Cerebellar nuclear complex (tissue), 1 donor: ENCODE results near the gene FAM200B.
"Not testable (repeated sequence)": the region's sequence is repeated elsewhere in the genome, so short reads cannot be mapped to it uniquely, and the experiment has no call there.

ENCODE experiments used
- DNase-seq, 2 experiments: peaks; one replicate each; lab custom pipeline; 2025; lab: John Stamatoyannopoulos, UW

Gene FAM200B

DNA sequence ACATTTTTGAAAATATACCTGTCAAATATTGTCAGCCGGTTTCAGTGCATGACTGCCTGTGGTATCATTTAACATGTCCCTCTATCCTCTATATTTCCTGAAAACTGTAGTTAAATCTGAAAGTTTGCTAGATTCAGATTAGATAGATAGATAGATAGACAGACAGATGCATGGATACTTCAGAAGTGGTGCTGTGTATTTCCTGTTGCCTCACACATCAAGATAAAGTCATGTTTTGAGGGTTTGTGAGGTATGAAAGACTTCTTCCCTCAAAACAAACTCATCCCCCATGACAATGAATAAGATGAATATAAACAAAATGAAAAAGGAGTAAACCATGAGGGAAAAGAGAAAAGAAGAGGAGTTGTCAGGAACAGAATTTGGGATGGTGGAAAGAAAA, 15.2 kb downstream of the FAM200B start:
- no peak for DNase-seq

DNA sequence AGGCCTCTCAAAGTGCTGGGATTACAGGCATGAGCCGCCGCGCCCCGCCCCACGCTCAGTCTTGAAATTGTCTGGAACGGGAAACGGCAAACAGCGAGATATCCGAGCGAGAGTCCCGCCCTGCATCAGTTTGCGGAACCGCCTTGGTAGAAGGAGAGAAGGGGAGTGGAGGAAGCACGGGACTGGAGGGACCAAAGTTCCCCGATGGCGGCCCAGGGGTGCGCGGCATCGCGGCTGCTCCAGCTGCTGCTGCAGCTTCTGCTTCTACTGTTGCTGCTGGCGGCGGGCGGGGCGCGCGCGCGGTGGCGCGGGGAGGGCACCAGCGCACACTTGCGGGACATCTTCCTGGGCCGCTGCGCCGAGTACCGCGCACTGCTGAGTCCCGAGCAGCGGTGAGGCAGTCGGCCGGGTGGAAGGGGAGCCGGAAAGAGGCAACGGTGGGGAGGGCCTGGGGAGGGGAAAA, 21.3 kb downstream of the FAM200B start, which contains the start of gene BST1:
Gene BST1, plus strand, starts transcription at position 125 of the 463 bp plus-strand sequence. Its CDS starts 80 bp downstream, at position 205.
- no peak for DNase-seq

DNA sequence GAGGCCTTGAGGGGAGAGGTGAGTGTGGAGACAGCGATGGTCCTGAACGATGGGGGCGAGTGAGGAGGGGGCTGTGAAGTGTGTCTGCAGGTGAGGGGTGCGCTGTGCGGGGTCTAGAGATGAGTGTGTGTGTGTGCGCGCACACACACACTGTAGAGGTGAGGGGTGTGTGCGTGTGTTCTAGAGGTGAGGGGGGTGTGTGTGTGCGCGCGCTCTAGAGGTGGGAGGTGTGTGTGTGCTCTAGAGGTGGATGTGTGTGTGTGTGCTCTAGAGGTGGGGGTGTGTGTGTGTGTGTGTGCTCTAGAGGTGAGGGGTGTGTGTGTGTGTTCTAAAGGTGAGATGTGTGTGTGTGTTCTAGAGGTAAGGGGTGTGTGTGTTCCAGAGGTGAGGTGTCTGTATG, 21.8 kb downstream of the FAM200B start:
- DNase-seq, result no peak

DNA sequence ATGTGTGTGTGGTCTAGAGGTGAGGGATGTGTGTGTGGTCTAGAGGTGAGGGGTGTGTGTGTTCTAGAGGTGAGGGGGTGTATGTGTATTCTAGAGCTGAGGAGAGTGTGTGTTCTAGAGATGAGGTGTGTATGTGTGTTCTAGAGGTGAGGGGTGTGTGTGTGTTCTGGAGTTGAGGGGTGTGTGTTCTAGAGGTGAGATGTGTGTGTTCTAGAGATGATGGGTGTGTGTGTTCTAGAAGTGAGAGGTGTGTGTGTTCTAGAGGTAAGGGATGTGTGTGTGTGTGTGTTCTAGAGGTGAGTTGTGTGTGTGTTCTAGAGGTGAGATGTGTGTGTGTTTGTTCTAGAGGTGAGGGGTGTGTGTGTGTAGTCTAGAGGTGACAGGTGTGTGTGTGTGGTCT, 22.5 kb downstream of the FAM200B start:
- DNase-seq, result no peak

DNA sequence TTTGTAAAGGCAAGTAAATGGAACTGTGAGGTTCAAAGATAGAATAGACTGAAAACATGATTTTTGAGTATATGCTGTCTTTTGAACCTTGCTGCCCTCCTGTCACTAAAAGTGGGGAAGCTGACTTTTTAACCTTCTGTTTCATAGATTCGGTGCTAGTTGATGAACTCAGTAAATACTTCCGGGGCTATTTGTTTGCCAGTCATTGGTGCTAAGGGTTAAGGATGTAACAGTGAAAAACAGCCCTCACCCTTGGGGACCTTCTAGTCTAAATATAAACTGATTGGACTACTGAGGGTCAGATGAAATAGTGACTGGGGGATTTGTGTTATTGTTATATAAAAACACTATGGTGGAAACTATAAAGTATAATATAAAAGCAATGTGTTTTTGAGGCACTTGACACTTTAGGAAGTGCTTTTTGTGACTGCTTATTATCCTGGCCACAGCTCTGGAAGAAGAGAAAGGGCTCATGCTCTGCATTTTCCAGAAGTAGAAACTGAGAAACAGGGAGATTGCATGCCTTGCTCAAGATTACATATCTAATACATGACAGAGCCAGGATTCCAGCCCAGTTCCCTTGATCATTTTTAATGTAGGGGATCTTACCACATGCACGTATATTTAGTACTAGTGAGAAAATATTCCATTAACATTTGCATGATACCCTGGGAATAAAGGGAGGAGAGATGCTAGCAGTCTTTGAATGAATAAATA, 25.2 kb downstream of the FAM200B start:
- DNase-seq, result no peak

DNA sequence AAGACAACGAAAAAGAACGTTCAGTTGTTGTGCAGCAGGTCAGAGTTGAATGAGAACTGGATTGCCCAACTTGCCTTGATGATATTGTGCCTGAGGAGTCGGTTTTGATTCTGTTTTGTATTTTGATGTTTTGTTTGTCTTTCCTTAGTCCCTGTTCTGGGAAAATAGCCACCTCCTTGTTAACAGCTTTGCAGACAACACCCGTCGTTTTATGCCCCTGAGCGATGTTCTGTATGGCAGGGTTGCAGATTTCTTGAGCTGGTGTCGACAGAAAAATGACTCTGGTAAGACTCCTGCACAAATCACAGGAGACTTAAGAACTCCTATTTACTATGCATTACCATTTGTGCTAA, 25.7 kb downstream of the FAM200B start:
- DNase-seq, result no peak

DNA sequence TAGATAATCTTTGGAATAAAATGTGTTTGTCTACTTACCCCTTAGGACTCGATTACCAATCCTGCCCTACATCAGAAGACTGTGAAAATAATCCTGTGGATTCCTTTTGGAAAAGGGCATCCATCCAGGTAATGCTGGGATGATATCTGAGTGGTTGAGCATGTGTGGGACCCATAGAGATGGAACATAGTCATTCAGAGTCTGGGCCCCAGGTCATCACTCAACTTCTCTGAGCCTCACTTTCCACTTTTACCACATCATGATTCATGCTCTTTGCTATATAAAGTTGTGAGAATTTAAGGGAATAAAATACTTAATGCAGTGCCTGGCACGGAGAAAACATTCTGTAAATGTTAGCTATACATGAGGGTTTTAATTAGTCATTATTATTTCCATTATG, 30.1 kb downstream of the FAM200B start:
- no peak for DNase-seq

DNA sequence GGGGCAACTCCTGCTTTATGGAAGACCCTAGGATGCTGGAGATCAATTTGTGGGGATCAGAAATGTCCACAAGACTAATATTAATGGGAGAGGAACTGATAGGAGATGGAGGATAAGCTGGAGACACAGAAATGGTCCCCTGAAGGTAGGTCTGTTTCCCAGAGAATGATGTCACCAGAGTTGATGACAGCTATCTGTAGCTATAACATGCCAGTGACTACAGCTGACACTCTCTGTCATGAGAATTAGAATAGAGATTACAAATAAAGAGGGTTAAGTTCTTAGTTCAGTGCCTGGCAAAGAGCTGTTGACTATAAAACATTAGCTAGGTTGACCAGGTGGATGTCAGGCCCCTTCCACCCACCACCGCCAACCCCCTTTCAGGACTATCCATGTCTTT, 30.6 kb downstream of the FAM200B start:
- DNase-seq, result no peak

DNA sequence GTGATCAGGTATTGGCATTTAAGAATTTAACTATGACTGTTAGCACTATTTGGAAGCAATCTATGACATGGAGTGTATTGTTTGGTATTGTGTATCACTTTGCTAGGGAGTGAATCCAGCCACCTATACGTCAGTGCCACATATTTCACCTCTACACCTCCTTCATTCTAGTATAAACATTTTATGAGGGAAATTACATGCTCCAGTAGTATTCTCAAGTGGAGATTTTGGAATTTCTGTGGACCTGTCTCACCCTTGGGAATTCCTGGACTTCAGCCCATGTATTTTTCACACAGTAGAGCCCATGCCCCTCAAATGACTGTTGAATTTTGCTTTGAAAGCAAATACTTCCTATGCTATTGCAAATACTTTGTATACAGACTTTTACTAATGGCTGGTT, 32.5 kb downstream of the FAM200B start:
- DNase-seq, result no peak

DNA sequence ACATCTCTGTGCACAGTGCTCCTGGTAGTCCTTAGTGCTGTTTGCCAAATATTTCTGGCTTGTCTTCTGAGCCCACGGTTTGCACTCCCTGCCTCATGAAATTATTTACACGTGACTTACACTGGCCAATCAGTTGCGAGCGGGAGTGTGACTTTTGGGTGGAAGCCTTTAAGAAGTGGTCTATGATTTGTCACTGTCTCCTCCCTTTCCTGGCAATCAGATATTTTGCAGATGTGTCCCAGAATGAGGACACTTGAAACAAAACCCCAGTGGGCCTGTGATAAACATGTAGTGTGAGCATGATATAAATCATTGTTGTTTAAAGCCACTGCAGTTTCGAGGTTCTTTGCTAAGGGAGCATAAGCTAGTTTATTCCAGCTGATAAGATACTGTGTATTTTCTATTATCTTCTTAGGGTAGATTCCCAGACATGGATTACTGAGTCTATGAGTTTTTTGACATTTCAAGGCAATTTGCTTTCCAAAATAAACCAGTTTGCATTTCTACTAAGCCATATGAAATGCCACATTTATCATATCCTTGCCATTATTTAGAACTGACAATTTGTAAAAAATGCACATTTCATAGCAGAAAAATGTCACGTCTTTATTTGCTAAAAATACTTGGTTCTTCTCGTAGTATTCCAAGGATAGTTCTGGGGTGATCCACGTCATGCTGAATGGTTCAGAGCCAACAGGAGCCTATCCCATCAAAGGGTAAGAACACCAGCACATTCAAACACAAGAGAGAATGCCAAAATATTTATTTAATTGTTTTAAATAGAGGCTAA, 33.2 kb downstream of the FAM200B start:
- no peak for DNase-seq

DNA sequence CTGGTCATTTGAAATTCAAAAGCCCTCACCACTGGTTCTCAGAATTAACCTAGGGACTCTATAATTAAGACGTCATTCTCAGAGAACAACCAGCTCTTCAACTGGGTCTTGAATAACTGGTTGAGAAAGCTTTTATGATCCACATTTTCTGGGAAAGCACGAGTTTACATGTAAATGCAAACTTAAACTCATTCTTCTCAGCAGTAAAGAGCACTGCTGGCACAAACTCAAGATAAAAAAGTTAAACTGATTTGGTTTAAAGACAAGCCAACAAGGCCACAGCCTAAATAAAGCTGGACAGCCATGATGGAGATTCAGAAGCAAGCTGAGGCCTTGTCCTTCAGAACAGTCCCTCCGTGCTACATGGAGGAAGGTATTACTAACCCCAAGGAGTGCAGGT, 34.5 kb downstream of the FAM200B start:
- no peak for DNase-seq

DNA sequence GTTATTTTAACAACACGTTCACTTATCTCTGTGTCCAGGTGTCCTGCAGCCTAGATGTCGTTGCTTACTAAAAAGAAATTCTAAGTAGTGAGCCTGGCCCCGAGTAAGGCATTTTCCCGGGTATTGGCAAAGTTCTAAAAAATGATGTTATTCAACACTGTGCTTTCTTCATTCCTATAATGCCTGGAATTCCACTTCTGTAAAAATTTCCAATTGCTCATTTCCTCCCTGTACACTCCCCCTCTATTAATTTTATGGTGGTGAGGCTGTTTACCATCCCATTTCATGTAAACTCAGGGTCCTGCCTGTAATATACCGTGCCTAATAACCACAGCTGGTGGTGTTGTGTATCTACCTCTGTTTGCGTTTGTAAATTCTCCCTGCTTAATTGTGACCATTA, 35.5 kb downstream of the FAM200B start:
- no peak for DNase-seq

DNA sequence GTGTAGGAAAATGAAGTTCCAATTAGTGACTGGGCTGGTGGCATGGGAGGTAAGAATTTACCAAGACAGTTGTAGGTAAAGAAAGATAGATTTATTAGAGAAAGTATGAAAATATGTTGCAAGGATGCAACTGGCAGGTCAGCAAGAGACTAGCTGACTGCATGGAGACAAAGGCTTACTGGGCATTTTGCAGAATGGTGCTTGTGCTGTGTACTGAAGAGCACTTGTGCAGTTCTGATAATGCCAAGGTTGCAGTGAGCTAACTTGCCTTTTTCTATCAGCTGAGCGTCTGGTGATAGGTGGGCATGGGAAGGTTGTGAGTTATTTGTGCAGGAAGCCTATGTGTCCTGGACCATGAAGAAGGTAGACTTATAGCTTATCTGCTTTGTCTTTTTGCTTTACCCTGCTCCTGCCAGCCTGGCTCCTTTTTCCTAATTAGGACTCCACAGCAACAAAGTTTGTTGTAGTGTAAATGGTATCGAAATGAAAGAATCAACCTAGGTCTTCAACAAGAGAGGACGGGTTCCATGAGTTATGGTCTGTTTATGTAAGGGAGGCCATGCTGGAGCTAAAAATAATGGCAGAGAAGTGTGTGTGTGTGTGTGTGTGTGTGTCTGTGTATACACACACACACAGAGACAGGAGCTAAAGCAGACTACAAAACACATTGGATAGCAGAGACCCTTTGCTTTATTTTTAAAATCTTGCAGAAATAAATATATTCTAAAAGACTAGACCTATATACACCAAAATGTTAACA, 36.2 kb downstream of the FAM200B start:
- DNase-seq, result no peak

DNA sequence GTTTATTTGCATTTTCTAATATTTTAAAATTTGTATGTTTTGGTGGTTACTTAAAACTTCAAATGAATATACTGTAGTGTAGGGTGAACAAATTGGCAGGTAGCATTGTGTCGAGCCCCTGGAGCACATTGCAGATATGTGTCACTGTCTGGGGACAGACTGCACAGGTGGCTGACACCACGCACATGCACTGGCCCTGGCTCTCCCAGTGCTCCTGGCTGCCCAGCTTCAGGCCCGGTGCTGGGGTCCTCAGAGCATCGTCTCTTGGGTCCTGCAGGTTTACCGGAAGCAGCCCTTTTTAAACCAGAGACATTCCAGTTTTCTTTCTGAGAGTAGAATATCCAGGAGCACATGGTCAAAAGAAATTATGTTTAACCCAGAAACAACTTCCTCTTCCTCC, 36.8 kb downstream of the FAM200B start:
- no peak for DNase-seq

DNA sequence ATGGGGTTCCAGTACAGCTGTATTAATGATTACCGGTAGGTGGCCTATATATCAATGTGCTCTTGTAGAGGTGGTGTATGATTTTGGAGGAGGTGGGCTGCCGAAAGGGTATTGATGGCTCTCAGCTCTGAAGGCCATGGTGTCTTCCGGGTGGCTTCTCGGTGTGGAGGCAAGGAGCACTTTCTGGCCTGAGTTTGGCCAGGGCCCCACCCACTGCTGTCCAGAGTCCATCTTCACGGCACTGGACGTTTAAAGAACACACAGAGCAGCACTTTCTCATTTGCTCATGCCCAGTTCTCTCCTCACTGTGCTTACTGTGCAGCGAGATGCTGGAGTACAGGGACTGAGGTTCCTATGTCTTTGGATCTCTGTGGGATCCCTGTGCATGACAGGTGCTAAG, 37.3 kb downstream of the FAM200B start:
- no peak for DNase-seq

DNA sequence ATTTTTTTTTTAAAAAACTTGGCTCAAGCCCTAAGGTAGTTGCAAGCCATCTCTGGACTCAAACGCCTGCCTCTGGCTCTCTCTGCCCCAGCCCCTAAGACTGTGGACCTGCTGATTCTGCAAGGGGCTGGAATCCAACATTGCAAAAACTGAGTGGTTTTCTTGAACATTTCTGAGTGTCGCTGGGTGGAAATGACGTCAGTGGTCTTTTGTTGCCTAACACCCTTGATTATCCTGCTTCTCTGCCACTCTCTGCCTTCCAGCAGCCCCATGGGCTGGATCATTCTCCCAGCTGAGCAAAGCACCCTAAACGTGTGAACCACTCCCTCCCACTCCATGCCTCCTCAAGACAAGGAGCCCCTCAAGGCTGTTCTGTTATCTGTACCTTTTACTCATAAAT, 37.9 kb downstream of the FAM200B start:
- no peak for DNase-seq

DNA sequence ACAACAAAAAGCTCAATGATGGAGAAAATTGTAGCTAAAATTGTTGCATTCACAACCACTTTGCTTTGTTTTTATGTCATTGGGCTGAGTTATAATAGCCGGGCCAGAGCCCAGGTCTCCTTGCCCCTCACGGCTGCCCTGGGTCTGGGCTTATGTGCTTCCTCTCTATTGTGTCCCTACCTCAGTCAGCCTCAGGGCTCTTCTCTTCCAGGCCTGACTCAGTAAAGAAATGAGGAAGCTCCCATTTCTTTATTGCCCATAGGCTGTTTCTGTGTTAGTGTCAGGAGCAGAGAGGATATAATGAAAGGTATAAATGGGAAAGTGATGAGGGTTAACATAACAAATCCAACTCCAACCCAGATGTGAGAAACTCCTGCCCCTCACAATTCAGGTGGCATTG, 39.2 kb downstream of the FAM200B start:
- no peak for DNase-seq

DNA sequence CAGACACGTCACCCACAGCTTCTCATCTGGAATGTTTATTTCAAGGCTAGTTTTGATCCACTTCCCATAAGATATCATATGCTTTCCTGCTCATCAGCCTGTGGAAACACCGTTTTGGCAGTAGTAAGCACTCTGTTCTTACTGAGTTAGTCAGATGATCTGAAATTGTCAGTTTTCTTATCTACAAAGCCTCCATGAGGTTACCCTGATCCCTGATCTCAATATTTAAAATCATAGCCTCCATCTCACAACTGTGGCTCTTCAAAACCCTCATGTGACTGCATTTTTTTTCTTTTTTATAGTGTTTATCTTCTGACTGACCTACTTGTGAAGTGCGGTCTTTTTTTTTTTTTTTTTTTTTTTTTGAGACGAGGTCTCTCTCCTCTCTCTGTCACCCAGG, 44.0 kb downstream of the FAM200B start:
- DNase-seq, result no peak

DNA sequence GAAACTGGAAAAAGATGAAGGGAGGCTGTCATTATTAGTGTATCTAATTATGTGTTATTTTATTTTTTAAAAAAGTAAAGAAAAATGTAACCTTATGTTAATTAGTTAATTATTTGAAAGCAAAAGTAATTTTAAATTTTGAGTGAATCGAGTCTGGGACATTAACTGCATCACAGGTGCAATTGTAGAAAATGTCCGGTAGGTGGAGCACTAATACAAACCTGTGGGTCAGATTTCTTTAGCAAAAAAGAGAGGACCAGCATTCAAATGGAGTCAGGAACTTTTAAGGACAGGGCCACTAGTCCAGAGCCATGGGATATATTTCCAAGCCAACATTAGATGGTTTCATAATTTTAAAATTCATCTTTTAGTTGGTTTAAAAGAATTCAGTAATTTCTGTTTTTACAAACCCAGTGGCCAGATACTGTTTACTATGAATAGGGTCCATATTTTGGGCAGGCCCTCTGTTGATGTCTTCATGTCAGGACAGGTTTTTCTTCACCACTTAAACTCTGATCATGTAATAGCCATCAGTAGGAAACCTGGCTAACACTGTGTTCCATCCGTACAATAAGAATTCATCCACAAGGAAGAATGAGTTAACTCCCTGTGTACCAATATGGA, 48.4 kb downstream of the FAM200B start:
- no peak for DNase-seq

DNA sequence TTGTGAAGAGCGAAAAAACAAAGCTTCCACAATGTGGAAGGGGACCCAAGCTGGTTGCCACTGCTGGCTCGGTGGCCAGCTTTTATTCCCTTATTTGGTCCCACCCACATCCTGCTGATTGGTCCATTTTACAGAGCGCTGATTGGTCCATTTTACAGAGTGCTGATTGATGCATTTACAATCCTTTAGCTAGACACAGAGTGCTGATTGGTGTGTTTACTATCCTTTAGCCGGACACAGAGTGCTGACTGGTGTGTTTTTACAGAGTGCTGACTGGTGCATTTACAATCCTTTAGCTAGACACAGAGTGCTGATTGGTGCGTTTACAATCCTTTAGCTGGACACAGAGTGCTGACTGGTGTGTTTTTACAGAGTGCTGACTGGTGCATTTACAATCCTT, 51.4 kb downstream of the FAM200B start:
- not testable (repeated sequence) for DNase-seq

DNA sequence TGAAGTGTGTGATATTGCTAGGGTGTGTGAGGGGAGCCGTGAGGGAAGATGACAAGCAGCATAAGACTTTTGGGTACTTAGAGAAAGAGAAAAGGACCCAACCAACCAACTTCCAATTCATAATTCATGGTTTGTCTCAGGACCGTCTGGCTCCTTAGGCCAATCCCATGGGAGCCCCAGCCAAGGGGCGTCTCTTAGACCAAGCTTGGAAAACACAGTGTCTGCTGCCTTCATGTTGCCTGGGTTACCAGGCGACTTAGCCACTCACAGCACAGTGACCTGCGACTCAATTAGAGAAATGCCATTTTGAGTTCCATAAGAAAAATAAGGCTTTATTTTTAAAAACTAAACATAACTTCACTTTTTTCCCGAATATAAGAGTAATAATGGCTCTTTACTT, 53.9 kb downstream of the FAM200B start:
- no peak for DNase-seq

DNA sequence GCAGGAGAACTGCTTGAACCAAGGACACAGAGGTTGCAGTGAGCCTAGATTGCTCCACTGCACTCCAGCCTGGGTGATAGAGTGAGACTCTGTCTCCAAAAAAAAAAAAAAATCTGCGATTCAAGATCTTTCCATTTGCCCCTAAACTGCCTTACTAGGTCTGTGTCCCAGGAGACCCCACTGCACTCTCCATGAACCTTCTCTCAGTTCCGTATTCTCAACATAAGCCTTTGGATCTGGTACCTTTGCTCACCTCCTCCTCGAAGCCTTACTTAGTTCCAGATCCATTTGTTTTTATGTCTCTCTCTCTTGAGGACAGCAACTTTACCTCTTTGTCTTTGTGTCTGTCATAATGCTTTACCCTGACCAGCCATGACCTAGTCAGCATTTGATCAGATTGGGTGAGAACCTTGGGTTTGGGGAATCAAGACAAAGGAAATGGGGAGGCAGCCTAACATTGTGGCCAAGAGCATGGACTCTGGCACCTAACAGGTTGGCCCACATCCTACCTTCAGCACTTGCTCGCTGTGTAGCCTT, 55.0 kb downstream of the FAM200B start:
- no peak for DNase-seq
